ENCODE data around the gene LYPLA2.

The LYPLA2 gene

DNA sequence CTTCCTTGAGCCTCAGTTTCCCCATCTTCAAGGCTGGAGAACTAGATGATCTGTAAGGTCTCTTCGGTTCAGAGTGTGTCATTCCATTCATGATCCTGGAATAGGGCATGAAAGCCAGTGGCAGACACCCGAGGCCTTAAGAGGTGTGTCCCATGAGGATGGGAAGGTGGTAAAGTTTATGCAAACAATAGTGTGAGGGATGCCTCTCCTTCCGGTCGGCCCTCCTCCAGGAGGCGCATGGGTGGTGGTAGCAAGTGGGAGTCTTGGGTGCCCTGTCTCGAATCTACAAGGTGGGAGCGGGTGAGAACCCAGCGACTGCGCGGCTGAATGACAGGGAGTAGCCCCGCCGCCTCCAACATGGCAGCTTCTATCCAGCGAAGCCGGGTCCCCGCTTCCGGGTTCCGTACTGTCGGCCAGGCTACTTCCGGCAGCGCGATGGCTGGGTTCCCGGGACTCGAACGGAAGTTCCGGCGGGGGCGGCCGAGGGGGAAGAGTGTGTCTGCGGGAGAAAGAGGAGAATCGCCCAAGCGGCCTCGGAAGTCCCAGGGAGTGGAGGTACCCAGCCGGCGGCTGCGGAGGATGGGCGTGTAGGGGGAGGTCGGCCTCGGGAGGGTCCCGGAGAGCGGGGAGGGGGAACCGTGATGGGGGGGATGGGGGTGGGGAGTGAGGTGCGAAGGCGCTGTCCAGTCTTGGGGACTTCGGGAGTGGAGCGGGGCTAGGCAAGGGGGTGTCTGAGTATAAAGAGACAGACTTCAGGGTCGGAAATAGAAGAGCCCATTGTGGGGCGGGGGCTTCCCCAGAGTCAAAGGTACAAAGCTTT lies at the start of gene LYPLA2:
Gene LYPLA2 (plus strand): TSS at position 450 of the 820 bp plus-strand sequence. CDS start 1,538 bp downstream, outside the sequence.
- peak within 1 kb of the TSS; percentile 76 for H3K9ac ChIP-seq (ENCODE audit: low read depth, low read length)
- H3K27me3 ChIP-seq (ENCODE audit: control insufficient read depth, insufficient read depth, low read length), result no peaks in the 10 kb centered on the region
- H3K4me1 ChIP-seq (ENCODE audit: control insufficient read depth, insufficient read depth, low read length), result peaks cover 6% of the 10 kb centered on the region
- peak within 1 kb of the TSS; percentile 99 for H3K4me3 ChIP-seq (ENCODE audit: low read depth, low read length)
- H3K36me3 ChIP-seq (ENCODE audit: control insufficient read depth, insufficient read depth, low read length), result peaks cover 24% of the 10 kb centered on the region
- no peaks in the 10 kb centered on the region for H3K9me3 ChIP-seq (ENCODE audit: control insufficient read depth, insufficient read depth, low read length)

DNA sequence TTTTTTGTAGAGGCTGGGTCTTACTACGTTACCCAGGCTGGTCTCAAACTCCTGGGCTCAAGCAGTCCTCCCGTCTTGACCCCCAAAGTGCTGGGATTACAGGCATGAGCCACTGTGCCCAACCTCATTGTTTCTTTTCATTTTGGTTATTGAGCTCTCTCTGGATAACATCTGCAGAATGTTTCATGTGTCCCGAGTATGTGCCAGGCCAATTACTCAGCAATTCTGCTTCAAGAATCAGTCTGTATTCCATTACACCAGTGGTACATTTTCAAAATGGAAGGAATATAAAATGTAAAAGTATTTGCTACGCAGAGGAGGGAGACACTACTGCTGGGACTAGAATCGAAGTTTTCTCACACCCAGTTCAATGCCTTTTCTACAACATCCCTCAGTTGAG lies 49.3 kb upstream of the LYPLA2 start:
- no peaks in the 10 kb centered on the region for H3K9me3 ChIP-seq (ENCODE audit: control insufficient read depth, insufficient read depth, low read length)
- no peaks in the 10 kb centered on the region for H3K36me3 ChIP-seq (ENCODE audit: control insufficient read depth, insufficient read depth, low read length)
- H3K4me3 ChIP-seq (ENCODE audit: low read depth, low read length), result no peak overlapping the region
- no peaks in the 10 kb centered on the region for H3K27me3 ChIP-seq (ENCODE audit: control insufficient read depth, insufficient read depth, low read length)
- H3K4me1 ChIP-seq (ENCODE audit: control insufficient read depth, insufficient read depth, low read length), result peaks cover 6% of the 10 kb centered on the region
- no peak overlapping the region for H3K9ac ChIP-seq (ENCODE audit: low read depth, low read length)

- Histone ChIP-seq H3K27me3 (ENCODE audit: control insufficient read depth, insufficient read depth, low read length) (no peaks in the 10 kb centered on the region), H3K36me3 (ENCODE audit: control insufficient read depth, insufficient read depth, low read length) (no peaks in the 10 kb centered on the region), H3K4me3 (ENCODE audit: low read depth, low read length) (peak overlapping the region; percentile 63), H3K9me3 (ENCODE audit: control insufficient read depth, insufficient read depth, low read length) (no peaks in the 10 kb centered on the region), H3K9ac (ENCODE audit: low read depth, low read length) (peak overlapping the region; percentile 63), H3K4me1 (ENCODE audit: control insufficient read depth, insufficient read depth, low read length) (peaks cover 6% of the 10 kb centered on the region)
Observed at GRCh38 chr1:23742670-23743286, 48.2 kb upstream of the LYPLA2 start.

- peaks cover 6% of the 10 kb centered on the region for H3K4me1 ChIP-seq (ENCODE audit: control insufficient read depth, insufficient read depth, low read length)
- H3K9me3 ChIP-seq (ENCODE audit: control insufficient read depth, insufficient read depth, low read length), result no peaks in the 10 kb centered on the region
- peak within 1 kb of the TSS; percentile 67 for H3K4me3 ChIP-seq (ENCODE audit: low read depth, low read length)
- H3K27me3 ChIP-seq (ENCODE audit: control insufficient read depth, insufficient read depth, low read length), result no peaks in the 10 kb centered on the region
- H3K9ac ChIP-seq (ENCODE audit: low read depth, low read length), result peak within 1 kb of the TSS; percentile 73
- H3K36me3 ChIP-seq (ENCODE audit: control insufficient read depth, insufficient read depth, low read length), result no peaks in the 10 kb centered on the region
Observed at GRCh38 chr1:23743287-23744152, 47.4 kb upstream of the LYPLA2 start, which contains the start of gene ELOA. Gene ELOA (plus strand): TSS chr1:23743471. CDS start chr1:23743504, 33 bp downstream.

DNA sequence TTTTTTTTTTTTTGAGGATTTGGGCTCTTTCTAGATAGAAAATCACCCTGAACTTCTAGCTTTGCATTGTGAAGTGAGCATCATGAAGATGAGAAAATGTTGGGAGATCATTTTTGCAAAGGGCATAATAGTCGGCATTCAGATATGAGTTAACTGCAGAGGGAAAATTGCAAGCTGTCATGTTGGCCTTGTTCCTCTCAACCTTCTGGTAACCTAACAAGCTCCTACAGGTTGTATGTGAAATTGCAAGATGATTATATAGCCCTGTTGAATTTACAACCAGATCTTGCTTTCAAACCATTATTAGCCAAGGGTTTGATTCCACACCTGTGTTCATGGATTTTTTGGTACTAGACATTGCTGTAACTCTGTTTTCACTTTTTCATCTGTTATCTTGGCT lies 45.4 kb upstream of the LYPLA2 start:
- Histone ChIP-seq H3K4me1 (ENCODE audit: control insufficient read depth, insufficient read depth, low read length) (peaks cover 6% of the 10 kb centered on the region), H3K9me3 (ENCODE audit: control insufficient read depth, insufficient read depth, low read length) (no peaks in the 10 kb centered on the region), H3K27me3 (ENCODE audit: control insufficient read depth, insufficient read depth, low read length) (no peaks in the 10 kb centered on the region), H3K9ac (ENCODE audit: low read depth, low read length) (no peak overlapping the region), H3K36me3 (ENCODE audit: control insufficient read depth, insufficient read depth, low read length) (no peaks in the 10 kb centered on the region), H3K4me3 (ENCODE audit: low read depth, low read length) (no peak overlapping the region)

GRCh38 chr1:23748016-23748415 lies 42.9 kb upstream of the LYPLA2 start:
- Histone ChIP-seq H3K27me3 (ENCODE audit: control insufficient read depth, insufficient read depth, low read length) (no peaks in the 10 kb centered on the region), H3K36me3 (ENCODE audit: control insufficient read depth, insufficient read depth, low read length) (peaks cover 23% of the 10 kb centered on the region), H3K9me3 (ENCODE audit: control insufficient read depth, insufficient read depth, low read length) (no peaks in the 10 kb centered on the region), H3K4me3 (ENCODE audit: low read depth, low read length) (no peak overlapping the region), H3K4me1 (ENCODE audit: control insufficient read depth, insufficient read depth, low read length) (peaks cover 6% of the 10 kb centered on the region), H3K9ac (ENCODE audit: low read depth, low read length) (no peak overlapping the region)

- Histone ChIP-seq H3K36me3 (ENCODE audit: control insufficient read depth, insufficient read depth, low read length) (peaks cover 51% of the 10 kb centered on the region), H3K27me3 (ENCODE audit: control insufficient read depth, insufficient read depth, low read length) (no peaks in the 10 kb centered on the region), H3K4me3 (ENCODE audit: low read depth, low read length) (no peak overlapping the region), H3K4me1 (ENCODE audit: control insufficient read depth, insufficient read depth, low read length) (no peaks in the 10 kb centered on the region), H3K9ac (ENCODE audit: low read depth, low read length) (no peak overlapping the region), H3K9me3 (ENCODE audit: control insufficient read depth, insufficient read depth, low read length) (no peaks in the 10 kb centered on the region)
Observed at GRCh38 chr1:23751050-23751814, 39.7 kb upstream of the LYPLA2 start.

GRCh38 chr1:23751815-23752200 lies 39.1 kb upstream of the LYPLA2 start:
- Histone ChIP-seq H3K27me3 (ENCODE audit: control insufficient read depth, insufficient read depth, low read length) (no peaks in the 10 kb centered on the region), H3K9me3 (ENCODE audit: control insufficient read depth, insufficient read depth, low read length) (no peaks in the 10 kb centered on the region), H3K4me1 (ENCODE audit: control insufficient read depth, insufficient read depth, low read length) (no peaks in the 10 kb centered on the region), H3K36me3 (ENCODE audit: control insufficient read depth, insufficient read depth, low read length) (peaks cover 57% of the 10 kb centered on the region), H3K4me3 (ENCODE audit: low read depth, low read length) (no peak overlapping the region), H3K9ac (ENCODE audit: low read depth, low read length) (no peak overlapping the region)

- peaks cover 63% of the 10 kb centered on the region for H3K36me3 ChIP-seq (ENCODE audit: control insufficient read depth, insufficient read depth, low read length)
Observed at GRCh38 chr1:23752909-23753308, 38.0 kb upstream of the LYPLA2 start.

GRCh38 chr1:23756676-23757075 lies 34.3 kb upstream of the LYPLA2 start:
- Histone ChIP-seq H3K4me3 (ENCODE audit: low read depth, low read length) (no peak overlapping the region), H3K36me3 (ENCODE audit: control insufficient read depth, insufficient read depth, low read length) (peaks cover 79% of the 10 kb centered on the region), H3K27me3 (ENCODE audit: control insufficient read depth, insufficient read depth, low read length) (no peaks in the 10 kb centered on the region), H3K9me3 (ENCODE audit: control insufficient read depth, insufficient read depth, low read length) (no peaks in the 10 kb centered on the region), H3K9ac (ENCODE audit: low read depth, low read length) (no peak overlapping the region), H3K4me1 (ENCODE audit: control insufficient read depth, insufficient read depth, low read length) (no peaks in the 10 kb centered on the region)

More at GRCh38 chr1:23752909-23753308, 38.0 kb upstream of the LYPLA2 start:
- no peaks in the 10 kb centered on the region for H3K9me3 ChIP-seq (ENCODE audit: control insufficient read depth, insufficient read depth, low read length)
- H3K9ac ChIP-seq (ENCODE audit: low read depth, low read length), result no peak overlapping the region
- no peak overlapping the region for H3K4me3 ChIP-seq (ENCODE audit: low read depth, low read length)
- no peaks in the 10 kb centered on the region for H3K4me1 ChIP-seq (ENCODE audit: control insufficient read depth, insufficient read depth, low read length)
- no peaks in the 10 kb centered on the region for H3K27me3 ChIP-seq (ENCODE audit: control insufficient read depth, insufficient read depth, low read length)

DNA sequence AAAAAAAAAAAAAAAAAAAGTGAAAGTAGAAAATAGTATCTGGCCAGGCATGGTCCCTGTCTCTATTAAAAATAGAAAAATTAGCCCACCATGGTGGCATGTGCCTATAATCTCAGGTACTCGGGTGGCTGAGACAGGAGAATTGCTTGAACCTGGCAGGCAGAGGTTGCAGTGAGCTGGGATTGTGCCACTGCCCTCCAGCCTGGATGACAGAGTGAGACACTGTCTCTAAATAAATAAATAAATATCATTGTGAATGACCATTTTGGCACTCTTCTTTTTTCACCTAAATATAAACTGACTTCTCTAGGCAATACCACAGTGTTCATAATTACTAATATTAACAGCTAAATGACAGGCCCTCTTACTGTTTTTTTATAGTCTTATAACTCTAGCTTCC lies 33.1 kb upstream of the LYPLA2 start:
- Histone ChIP-seq H3K9me3 (ENCODE audit: control insufficient read depth, insufficient read depth, low read length) (no peaks in the 10 kb centered on the region), H3K27me3 (ENCODE audit: control insufficient read depth, insufficient read depth, low read length) (no peaks in the 10 kb centered on the region), H3K36me3 (ENCODE audit: control insufficient read depth, insufficient read depth, low read length) (peaks cover 69% of the 10 kb centered on the region), H3K9ac (ENCODE audit: low read depth, low read length) (no peak overlapping the region), H3K4me1 (ENCODE audit: control insufficient read depth, insufficient read depth, low read length) (no peaks in the 10 kb centered on the region), H3K4me3 (ENCODE audit: low read depth, low read length) (no peak overlapping the region)
